ENCODE data around the gene SHC3.

Gene SHC3

GRCh38 chr9:89047667-89048066, 131.0 kb downstream of the SHC3 start:
- DNase-seq: no peak
- Histone ChIP-seq H3K4me1 (ENCODE audit: control extremely low read depth in 1 of 4, control insufficient read depth in 4 of 4, insufficient read depth in 4 of 4, low read length in 3 of 4) (no peaks in the 10 kb centered on the region), H3K27ac (ENCODE audit: insufficient read depth in 1 of 2, low read depth in 1 of 2, low read length in 2 of 2, poor library complexity in 1 of 2, severe bottlenecking in 2 of 2) (no peak overlapping the region), H3K9me3 (ENCODE audit: control extremely low read depth in 1 of 5, control insufficient read depth in 4 of 5, insufficient read depth in 2 of 5, low read depth in 1 of 5, low read length in 4 of 5) (no peaks in the 10 kb centered on the region), H3K27me3 (replicated peaks in 2 of 5; ENCODE audit: control insufficient read depth in 4 of 5, insufficient read depth in 5 of 5, low read length in 4 of 5) (peaks cover 0 to 8% (median 0%) of the 10 kb centered on the region in 5 experiments), H3K4me3 (ENCODE audit: control insufficient read depth in 1 of 7, extremely low read depth in 1 of 7, insufficient read depth in 4 of 7, low read depth in 2 of 7, low read length in 6 of 7) (no peak overlapping the region), H3K36me3 (ENCODE audit: control insufficient read depth in 4 of 4, insufficient read depth in 4 of 4, low read length in 3 of 4) (no peaks in the 10 kb centered on the region)
- ChIA-PET POLR2A (no interaction called here), CTCF (interaction anchor here (1.3 kb wide), 1 partner anchor 232 kb away, joined by 5 read pairs; no protein-coding TSS in a partner anchor)
- 88% methylated on average over 2 of the region's 4 CpGs for WGBS (ENCODE audit: insufficient coverage)

- no peaks in the 10 kb centered on the region for H3K4me1 ChIP-seq (ENCODE audit: control extremely low read depth in 1 of 4, control insufficient read depth in 4 of 4, insufficient read depth in 4 of 4, low read length in 3 of 4)
- no peaks in the 10 kb centered on the region for H3K36me3 ChIP-seq (ENCODE audit: control insufficient read depth in 4 of 4, insufficient read depth in 4 of 4, low read length in 3 of 4)
- H3K9me3 ChIP-seq (ENCODE audit: control extremely low read depth in 1 of 5, control insufficient read depth in 4 of 5, insufficient read depth in 2 of 5, low read depth in 1 of 5, low read length in 4 of 5): no peaks in the 10 kb centered on the region
- CTCF ChIA-PET: interaction anchor here (1.3 kb wide), 1 partner anchor 232 kb away, joined by 5 read pairs; no protein-coding TSS in a partner anchor
- 100% methylated on average over 1 of the region's 2 CpGs for WGBS (ENCODE audit: insufficient coverage)
- no peak overlapping the region for H3K4me3 ChIP-seq (ENCODE audit: control insufficient read depth in 1 of 7, extremely low read depth in 1 of 7, insufficient read depth in 4 of 7, low read depth in 2 of 7, low read length in 6 of 7)
- H3K27me3 ChIP-seq (replicated peaks in 2 of 5; ENCODE audit: control insufficient read depth in 4 of 5, insufficient read depth in 5 of 5, low read length in 4 of 5): peaks cover 0 to 16% (median 0%) of the 10 kb centered on the region in 5 experiments
- H3K27ac ChIP-seq (ENCODE audit: insufficient read depth in 1 of 2, low read depth in 1 of 2, low read length in 2 of 2, poor library complexity in 1 of 2, severe bottlenecking in 2 of 2): no peak overlapping the region
- DNase-seq: no peak
- POLR2A ChIA-PET: no interaction called here
These were observed 131.8 kb downstream of the SHC3 start for GRCh38 chr9:89046832-89047231.

GRCh38 chr9:89044881-89045280, 133.7 kb downstream of the SHC3 start:
- H3K36me3 ChIP-seq (ENCODE audit: control insufficient read depth in 4 of 4, insufficient read depth in 4 of 4, low read length in 3 of 4): no peaks in the 10 kb centered on the region
- no peak for DNase-seq
- no peaks in the 10 kb centered on the region for H3K4me1 ChIP-seq (ENCODE audit: control extremely low read depth in 1 of 4, control insufficient read depth in 4 of 4, insufficient read depth in 4 of 4, low read length in 3 of 4)
- H3K27me3 ChIP-seq (replicated peaks in 2 of 5; ENCODE audit: control insufficient read depth in 4 of 5, insufficient read depth in 5 of 5, low read length in 4 of 5): peaks cover 0 to 16% (median 1%) of the 10 kb centered on the region in 5 experiments
- no peak overlapping the region for H3K27ac ChIP-seq (ENCODE audit: insufficient read depth in 1 of 2, low read depth in 1 of 2, low read length in 2 of 2, poor library complexity in 1 of 2, severe bottlenecking in 2 of 2)
- no peaks in the 10 kb centered on the region for H3K9me3 ChIP-seq (ENCODE audit: control extremely low read depth in 1 of 5, control insufficient read depth in 4 of 5, insufficient read depth in 2 of 5, low read depth in 1 of 5, low read length in 4 of 5)
- no peak overlapping the region for H3K4me3 ChIP-seq (ENCODE audit: control insufficient read depth in 1 of 7, extremely low read depth in 1 of 7, insufficient read depth in 4 of 7, low read depth in 2 of 7, low read length in 6 of 7)
- 93% methylated on average over 3 of the region's 4 CpGs for WGBS (ENCODE audit: insufficient coverage)
- ChIA-PET CTCF (no interaction called here), POLR2A (no interaction called here)

GRCh38 chr9:89044104-89044503, 134.5 kb downstream of the SHC3 start:
- no peak for DNase-seq
- ChIA-PET CTCF (no interaction called here), POLR2A (no interaction called here)
- Histone ChIP-seq H3K9me3 (ENCODE audit: control extremely low read depth in 1 of 5, control insufficient read depth in 4 of 5, insufficient read depth in 2 of 5, low read depth in 1 of 5, low read length in 4 of 5) (peaks cover 0 to 4% (median 0%) of the 10 kb centered on the region in 5 experiments), H3K27me3 (replicated peaks in 2 of 5; ENCODE audit: control insufficient read depth in 4 of 5, insufficient read depth in 5 of 5, low read length in 4 of 5) (peaks cover 0 to 16% (median 2%) of the 10 kb centered on the region in 5 experiments), H3K27ac (ENCODE audit: insufficient read depth in 1 of 2, low read depth in 1 of 2, low read length in 2 of 2, poor library complexity in 1 of 2, severe bottlenecking in 2 of 2) (no peak overlapping the region), H3K4me1 (ENCODE audit: control extremely low read depth in 1 of 4, control insufficient read depth in 4 of 4, insufficient read depth in 4 of 4, low read length in 3 of 4) (no peaks in the 10 kb centered on the region), H3K4me3 (ENCODE audit: control insufficient read depth in 1 of 7, extremely low read depth in 1 of 7, insufficient read depth in 4 of 7, low read depth in 2 of 7, low read length in 6 of 7) (no peak overlapping the region), H3K36me3 (ENCODE audit: control insufficient read depth in 4 of 4, insufficient read depth in 4 of 4, low read length in 3 of 4) (no peaks in the 10 kb centered on the region)
- WGBS (ENCODE audit: insufficient coverage): no CpG with 5 or more reads among the region's 2 CpGs

GRCh38 chr9:89042984-89043383, 135.6 kb downstream of the SHC3 start:
- no peak overlapping the region for H3K27ac ChIP-seq (ENCODE audit: insufficient read depth in 1 of 2, low read depth in 1 of 2, low read length in 2 of 2, poor library complexity in 1 of 2, severe bottlenecking in 2 of 2)
- peaks cover 0 to 12% (median 2%) of the 10 kb centered on the region in 5 experiments for H3K27me3 ChIP-seq (replicated peaks in 2 of 5; ENCODE audit: control insufficient read depth in 4 of 5, insufficient read depth in 5 of 5, low read length in 4 of 5)
- ChIA-PET CTCF (no interaction called here), POLR2A (no interaction called here)
- H3K9me3 ChIP-seq (ENCODE audit: control extremely low read depth in 1 of 5, control insufficient read depth in 4 of 5, insufficient read depth in 2 of 5, low read depth in 1 of 5, low read length in 4 of 5): peaks cover 0 to 4% (median 0%) of the 10 kb centered on the region in 5 experiments
- H3K36me3 ChIP-seq (ENCODE audit: control insufficient read depth in 4 of 4, insufficient read depth in 4 of 4, low read length in 3 of 4): no peaks in the 10 kb centered on the region
- WGBS (ENCODE audit: insufficient coverage): 98% methylated on average over 6 of the region's 9 CpGs
- DNase-seq: no peak
- no peaks in the 10 kb centered on the region for H3K4me1 ChIP-seq (ENCODE audit: control extremely low read depth in 1 of 4, control insufficient read depth in 4 of 4, insufficient read depth in 4 of 4, low read length in 3 of 4)
- no peak overlapping the region for H3K4me3 ChIP-seq (ENCODE audit: control insufficient read depth in 1 of 7, extremely low read depth in 1 of 7, insufficient read depth in 4 of 7, low read depth in 2 of 7, low read length in 6 of 7)

- CTCF ChIA-PET: no interaction called here
- H3K4me1 ChIP-seq (ENCODE audit: control extremely low read depth in 1 of 4, control insufficient read depth in 4 of 4, insufficient read depth in 4 of 4, low read length in 3 of 4): no peaks in the 10 kb centered on the region
- 100% methylated on average over 2 of the region's 2 CpGs for WGBS (ENCODE audit: insufficient coverage)
These were observed 139.0 kb downstream of the SHC3 start for GRCh38 chr9:89039664-89040063.

GRCh38 chr9:89039104-89039465, 139.5 kb downstream of the SHC3 start:
- ChIA-PET POLR2A (no interaction called here), CTCF (no interaction called here)
- peaks cover 0 to 14% (median 2%) of the 10 kb centered on the region in 5 experiments for H3K27me3 ChIP-seq (replicated peaks in 2 of 5; ENCODE audit: control insufficient read depth in 4 of 5, insufficient read depth in 5 of 5, low read length in 4 of 5)
- H3K27ac ChIP-seq (ENCODE audit: insufficient read depth in 1 of 2, low read depth in 1 of 2, low read length in 2 of 2, poor library complexity in 1 of 2, severe bottlenecking in 2 of 2): no peak overlapping the region
- no peak overlapping the region for H3K4me3 ChIP-seq (ENCODE audit: control insufficient read depth in 1 of 7, extremely low read depth in 1 of 7, insufficient read depth in 4 of 7, low read depth in 2 of 7, low read length in 6 of 7)
- H3K4me1 ChIP-seq (ENCODE audit: control extremely low read depth in 1 of 4, control insufficient read depth in 4 of 4, insufficient read depth in 4 of 4, low read length in 3 of 4): no peaks in the 10 kb centered on the region
- WGBS (ENCODE audit: insufficient coverage): 80% methylated on average over 1 of the region's 4 CpGs
- H3K36me3 ChIP-seq (ENCODE audit: control insufficient read depth in 4 of 4, insufficient read depth in 4 of 4, low read length in 3 of 4): no peaks in the 10 kb centered on the region
- DNase-seq: no peak
- H3K9me3 ChIP-seq (ENCODE audit: control extremely low read depth in 1 of 5, control insufficient read depth in 4 of 5, insufficient read depth in 2 of 5, low read depth in 1 of 5, low read length in 4 of 5): peaks cover 0 to 4% (median 0%) of the 10 kb centered on the region in 5 experiments

More at GRCh38 chr9:89039664-89040063, 139.0 kb downstream of the SHC3 start:
- Histone ChIP-seq H3K9me3 (ENCODE audit: control extremely low read depth in 1 of 5, control insufficient read depth in 4 of 5, insufficient read depth in 2 of 5, low read depth in 1 of 5, low read length in 4 of 5) (peaks cover 0 to 4% (median 0%) of the 10 kb centered on the region in 5 experiments), H3K4me3 (ENCODE audit: control insufficient read depth in 1 of 7, extremely low read depth in 1 of 7, insufficient read depth in 4 of 7, low read depth in 2 of 7, low read length in 6 of 7) (no peak overlapping the region), H3K27me3 (replicated peaks in 2 of 5; ENCODE audit: control insufficient read depth in 4 of 5, insufficient read depth in 5 of 5, low read length in 4 of 5) (peaks cover 0 to 14% (median 2%) of the 10 kb centered on the region in 5 experiments), H3K36me3 (ENCODE audit: control insufficient read depth in 4 of 4, insufficient read depth in 4 of 4, low read length in 3 of 4) (no peaks in the 10 kb centered on the region), H3K27ac (ENCODE audit: insufficient read depth in 1 of 2, low read depth in 1 of 2, low read length in 2 of 2, poor library complexity in 1 of 2, severe bottlenecking in 2 of 2) (no peak overlapping the region)
- POLR2A ChIA-PET: no interaction called here
- no peak for DNase-seq

Data from common myeloid progenitor, CD34-positive (primary cell).